ENCODE data around the gene NACC2.
A peak's percentile ranks its signal among the peaks of the same experiment; 100 is the strongest.
"Not testable (repeated sequence)": the region's sequence is repeated elsewhere in the genome, so short reads cannot be mapped to it uniquely, and the experiment has no call there.

Gene NACC2

DNA sequence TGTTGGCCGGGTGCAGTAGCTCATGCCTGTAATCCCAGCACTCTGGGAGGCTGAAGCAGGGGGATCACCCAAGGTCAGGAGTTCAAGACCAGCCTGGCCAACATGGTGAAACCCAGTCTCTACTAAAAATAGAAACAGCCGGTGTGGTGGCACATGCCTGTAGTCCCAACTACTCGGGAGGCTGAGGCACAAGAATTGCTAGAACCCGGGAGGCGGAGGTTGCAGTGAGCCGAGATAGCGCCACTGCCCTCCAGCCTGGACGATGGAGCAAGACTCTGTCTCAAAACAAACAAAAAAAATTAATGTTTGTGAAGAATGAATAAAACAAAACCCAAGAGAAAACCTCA is 68.2 kb downstream of the NACC2 start:
- not testable (repeated sequence) for H2AFZ ChIP-seq (ENCODE audit: insufficient read depth, low read length, poor library complexity); H3K27ac ChIP-seq (ENCODE audit: low read depth, low read length); H3K27me3 ChIP-seq (ENCODE audit: insufficient read depth, low read length); H2BK12ac ChIP-seq (ENCODE audit: low read length); H3K9ac ChIP-seq (ENCODE audit: low read length); H3K4me3 ChIP-seq (ENCODE audit: low read depth, low read length); H2BK5ac ChIP-seq (ENCODE audit: low read depth, low read length, poor library complexity); H3K14ac ChIP-seq (ENCODE audit: low read length); H3K4ac ChIP-seq (ENCODE audit: low read depth, low read length); H4K8ac ChIP-seq (ENCODE audit: low read depth, low read length); H2BK120ac ChIP-seq (ENCODE audit: insufficient read depth, low read length, poor library complexity); H3K18ac ChIP-seq (ENCODE audit: low read length); DNase-seq; H4K12ac ChIP-seq (ENCODE audit: low read depth, low read length); H3K79me1 ChIP-seq (ENCODE audit: low read length); H2AK5ac ChIP-seq (ENCODE audit: low read length); H3K23ac ChIP-seq (ENCODE audit: low read length); H4K91ac ChIP-seq (ENCODE audit: low read depth, low read length); H3K4me2 ChIP-seq (ENCODE audit: low read length); H3K79me2 ChIP-seq (ENCODE audit: control insufficient read depth, insufficient read depth, low read length, poor library complexity); H3K4me1 ChIP-seq (ENCODE audit: control insufficient read depth in 1 of 2, insufficient read depth in 2 of 2, low read length in 2 of 2)
- peaks cover 14 to 15% of the 10 kb centered on the region in 2 experiments for H3K36me3 ChIP-seq (ENCODE audit: control insufficient read depth in 1 of 2, insufficient read depth in 2 of 2, low read length in 2 of 2)
- peaks cover 12% of the 10 kb centered on the region for H3K9me3 ChIP-seq (ENCODE audit: insufficient read depth, low read depth, low read length)
- WGBS (ENCODE audit: extremely low coverage, insufficient coverage, insufficient read length), result no CpG with 5 or more reads among the region's 8 CpGs

DNA sequence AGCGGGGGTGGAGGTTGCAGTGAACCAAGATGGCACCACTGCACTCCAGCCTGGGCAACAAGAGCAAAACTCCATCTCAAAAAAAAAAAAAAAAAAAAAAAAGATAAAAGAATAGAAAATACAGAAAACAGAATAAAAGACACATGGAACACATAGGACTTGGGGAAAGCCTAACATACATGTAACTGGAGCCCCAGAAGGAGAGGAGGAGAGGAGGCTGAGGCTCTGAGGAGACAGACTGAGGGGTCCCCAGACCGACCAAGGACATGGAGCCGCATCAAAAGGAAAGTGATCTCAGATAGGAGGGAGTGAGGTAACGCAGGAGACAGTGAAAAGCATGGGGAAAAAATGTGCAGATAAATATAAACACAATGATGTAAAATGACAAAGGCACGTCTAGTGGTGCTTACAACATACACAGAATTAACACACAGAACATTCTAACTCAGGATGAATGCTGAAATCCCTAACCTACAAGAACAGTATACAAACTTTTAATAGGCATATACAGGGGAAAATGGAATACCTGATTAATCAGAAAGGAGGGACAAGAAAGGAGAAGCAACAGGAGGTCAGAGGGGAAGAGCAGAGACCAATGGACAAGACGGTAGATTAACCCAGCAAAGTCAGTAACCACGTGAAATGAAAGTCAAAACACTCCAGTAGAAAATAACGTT is 68.7 kb downstream of the NACC2 start:
- Histone ChIP-seq H3K14ac (ENCODE audit: low read length) (no peak overlapping the region), H3K23ac (ENCODE audit: low read length) (no peak overlapping the region), H2BK12ac (ENCODE audit: low read length) (no peak overlapping the region), H4K8ac (ENCODE audit: low read depth, low read length) (no peak overlapping the region), H2BK120ac (ENCODE audit: insufficient read depth, low read length, poor library complexity) (no peak overlapping the region), H3K4me1 (ENCODE audit: control insufficient read depth in 1 of 2, insufficient read depth in 2 of 2, low read length in 2 of 2) (no peaks in the 10 kb centered on the region), H3K18ac (ENCODE audit: low read length) (no peak overlapping the region), H3K79me1 (ENCODE audit: low read length) (no peaks in the 10 kb centered on the region), H4K91ac (ENCODE audit: low read depth, low read length) (no peak overlapping the region), H2AFZ (ENCODE audit: insufficient read depth, low read length, poor library complexity) (no peak overlapping the region), H3K4me3 (ENCODE audit: low read depth, low read length) (no peak overlapping the region), H3K9ac (ENCODE audit: low read length) (no peak overlapping the region), H3K4ac (ENCODE audit: low read depth, low read length) (no peak overlapping the region), H4K12ac (ENCODE audit: low read depth, low read length) (no peak overlapping the region), H3K9me3 (ENCODE audit: insufficient read depth, low read depth, low read length) (peaks cover 12% of the 10 kb centered on the region), H3K4me2 (ENCODE audit: low read length) (no peak overlapping the region), H3K27ac (ENCODE audit: low read depth, low read length) (no peak overlapping the region), H3K79me2 (ENCODE audit: control insufficient read depth, insufficient read depth, low read length, poor library complexity) (no peaks in the 10 kb centered on the region), H3K36me3 (ENCODE audit: control insufficient read depth in 1 of 2, insufficient read depth in 2 of 2, low read length in 2 of 2) (peaks cover 12 to 13% of the 10 kb centered on the region in 2 experiments), H3K27me3 (ENCODE audit: insufficient read depth, low read length) (no peaks in the 10 kb centered on the region), H2AK5ac (ENCODE audit: low read length) (no peak overlapping the region), H2BK5ac (ENCODE audit: low read depth, low read length, poor library complexity) (no peak overlapping the region)
- no CpG with 5 or more reads among the region's 8 CpGs for WGBS (ENCODE audit: extremely low coverage, insufficient coverage, insufficient read length)
- no peak for DNase-seq

DNA sequence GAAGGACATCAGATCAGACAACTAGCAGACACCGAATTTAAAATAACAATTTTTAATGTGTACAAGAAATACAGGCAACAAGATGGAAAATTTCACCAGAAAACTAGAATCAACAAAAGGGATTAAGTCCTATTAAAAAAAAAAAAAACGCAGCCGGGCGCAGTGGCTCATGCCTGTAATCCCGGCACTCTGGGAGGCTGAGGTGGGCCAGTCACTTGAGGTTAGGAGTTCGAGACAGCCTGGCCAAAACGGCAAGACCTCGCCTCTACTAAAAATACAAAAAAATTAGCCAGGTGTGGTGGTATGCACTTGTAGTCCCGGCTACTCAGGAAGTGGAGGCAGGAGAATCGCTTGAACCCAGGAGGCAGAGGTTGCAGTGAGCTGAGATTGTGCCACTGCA is 69.6 kb downstream of the NACC2 start:
- H4K8ac ChIP-seq (ENCODE audit: low read depth, low read length), result no peak overlapping the region

DNA sequence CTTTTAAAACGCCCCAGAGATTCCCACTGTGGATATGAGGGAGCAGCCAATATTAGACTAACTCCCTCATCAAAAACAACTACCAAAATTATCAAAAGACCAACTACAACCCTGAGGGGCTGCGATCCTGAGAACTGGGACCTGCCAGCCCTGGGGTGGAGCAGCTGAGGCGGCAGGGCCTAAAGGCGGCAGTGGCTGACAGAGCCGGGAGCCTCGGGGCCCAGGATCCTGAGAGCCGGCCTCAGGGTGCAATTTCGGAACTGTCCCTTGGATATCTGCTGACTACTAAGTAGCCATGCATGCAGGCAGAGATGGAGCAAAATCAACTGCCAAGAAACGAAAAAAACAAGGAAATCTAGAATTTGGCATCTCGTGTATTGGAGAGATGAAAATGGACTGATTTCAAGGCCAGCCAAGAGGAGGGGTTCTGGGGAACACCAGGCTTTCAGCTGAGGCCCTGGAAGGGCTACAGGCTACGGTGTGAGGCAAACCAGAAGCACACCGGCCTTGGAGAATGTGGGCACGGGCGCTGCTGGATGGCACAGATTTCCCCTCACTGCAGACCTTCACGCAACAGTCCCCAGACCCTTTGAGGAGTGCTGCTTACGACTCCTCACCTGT is 70.3 kb downstream of the NACC2 start:
- no peak overlapping the region for H4K12ac ChIP-seq (ENCODE audit: low read depth, low read length)

More for the DNA sequence above, 69.6 kb downstream of the NACC2 start:
- Histone ChIP-seq H3K4ac (ENCODE audit: low read depth, low read length) (no peak overlapping the region), H3K79me2 (ENCODE audit: control insufficient read depth, insufficient read depth, low read length, poor library complexity) (peaks cover 2% of the 10 kb centered on the region), H3K36me3 (ENCODE audit: control insufficient read depth in 1 of 2, insufficient read depth in 2 of 2, low read length in 2 of 2) (peaks cover 12 to 13% of the 10 kb centered on the region in 2 experiments), H3K14ac (ENCODE audit: low read length) (no peak overlapping the region), H3K4me3 (ENCODE audit: low read depth, low read length) (no peak overlapping the region), H3K9ac (ENCODE audit: low read length) (no peak overlapping the region), H3K18ac (ENCODE audit: low read length) (no peak overlapping the region), H2BK12ac (ENCODE audit: low read length) (no peak overlapping the region), H3K9me3 (ENCODE audit: insufficient read depth, low read depth, low read length) (peaks cover 12% of the 10 kb centered on the region), H3K4me2 (ENCODE audit: low read length) (no peak overlapping the region), H3K27ac (ENCODE audit: low read depth, low read length) (no peak overlapping the region), H3K27me3 (ENCODE audit: insufficient read depth, low read length) (no peaks in the 10 kb centered on the region), H3K79me1 (ENCODE audit: low read length) (no peaks in the 10 kb centered on the region), H4K91ac (ENCODE audit: low read depth, low read length) (no peak overlapping the region), H2BK120ac (ENCODE audit: insufficient read depth, low read length, poor library complexity) (no peak overlapping the region), H4K12ac (ENCODE audit: low read depth, low read length) (no peak overlapping the region), H3K23ac (ENCODE audit: low read length) (no peak overlapping the region), H2AK5ac (ENCODE audit: low read length) (no peak overlapping the region), H2BK5ac (ENCODE audit: low read depth, low read length, poor library complexity) (no peak overlapping the region), H3K4me1 (ENCODE audit: control insufficient read depth in 1 of 2, insufficient read depth in 2 of 2, low read length in 2 of 2) (no peaks in the 10 kb centered on the region), H2AFZ (ENCODE audit: insufficient read depth, low read length, poor library complexity) (no peak overlapping the region)
- no peak for DNase-seq
- WGBS (ENCODE audit: extremely low coverage, insufficient coverage, insufficient read length), result no CpG with 5 or more reads among the region's 10 CpGs

More for the DNA sequence above, 70.3 kb downstream of the NACC2 start:
- no peak overlapping the region for H4K91ac ChIP-seq (ENCODE audit: low read depth, low read length)
- no peak overlapping the region for H4K8ac ChIP-seq (ENCODE audit: low read depth, low read length)
- no peak overlapping the region for H2BK120ac ChIP-seq (ENCODE audit: insufficient read depth, low read length, poor library complexity)
- DNase-seq, result peak; percentile 19 to 35
- H2AK5ac ChIP-seq (ENCODE audit: low read length), result no peak overlapping the region
- H3K9ac ChIP-seq (ENCODE audit: low read length), result no peak overlapping the region
- H3K23ac ChIP-seq (ENCODE audit: low read length), result no peak overlapping the region
- H3K4me2 ChIP-seq (ENCODE audit: low read length), result no peak overlapping the region
- no peak overlapping the region for H3K27ac ChIP-seq (ENCODE audit: low read depth, low read length)
- peaks cover 2% of the 10 kb centered on the region for H3K79me2 ChIP-seq (ENCODE audit: control insufficient read depth, insufficient read depth, low read length, poor library complexity)
- no peak overlapping the region for H3K4ac ChIP-seq (ENCODE audit: low read depth, low read length)
- H3K79me1 ChIP-seq (ENCODE audit: low read length), result no peaks in the 10 kb centered on the region
- no peaks in the 10 kb centered on the region for H3K27me3 ChIP-seq (ENCODE audit: insufficient read depth, low read length)
- peaks cover 12% of the 10 kb centered on the region for H3K9me3 ChIP-seq (ENCODE audit: insufficient read depth, low read depth, low read length)
- H3K36me3 ChIP-seq (ENCODE audit: control insufficient read depth in 1 of 2, insufficient read depth in 2 of 2, low read length in 2 of 2), result peaks cover 12 to 13% of the 10 kb centered on the region in 2 experiments
- H3K18ac ChIP-seq (ENCODE audit: low read length), result no peak overlapping the region
- WGBS (ENCODE audit: extremely low coverage, insufficient coverage, insufficient read length), result no CpG with 5 or more reads among the region's 16 CpGs
- H3K4me1 ChIP-seq (ENCODE audit: control insufficient read depth in 1 of 2, insufficient read depth in 2 of 2, low read length in 2 of 2), result no peaks in the 10 kb centered on the region
- no peak overlapping the region for H2BK12ac ChIP-seq (ENCODE audit: low read length)
- no peak overlapping the region for H3K14ac ChIP-seq (ENCODE audit: low read length)
- H2BK5ac ChIP-seq (ENCODE audit: low read depth, low read length, poor library complexity), result no peak overlapping the region
- H2AFZ ChIP-seq (ENCODE audit: insufficient read depth, low read length, poor library complexity), result no peak overlapping the region
- H3K4me3 ChIP-seq (ENCODE audit: low read depth, low read length), result no peak overlapping the region

All from trophoblast cell (in vitro differentiated cells and primary cell).